Heart right ventricle (tissue), 16 donors: Measurements from ENCODE around the gene CD6. TPM values are rescaled to one million over a fixed set of nuclear protein-coding genes. Genes with fewer than 3 reads are reported as not detected.

Source experiments
- ATAC-seq, 8 donors: fragments of 200-7000 bp; cut with Tn5 transposase; one replicate each; pipeline ENCODE4 v1.9.1; 2020; ENCODE audit warnings: mild to moderate bottlenecking in 8 of 8, moderate library complexity in 8 of 8, moderate number of reproducible peaks in 1 of 8
- DNase-seq, 2 donors: peaks; one replicate each; pipeline ENCODE4 v3.0.0-alpha.2; 2020
- H3K27ac ChIP-seq, 10 donors: fragments of 200-600 bp; sonication (generic) in 2 of 10; one replicate each; pipeline versions ENCODE4 v1.5.0 to v1.8.0; 2020 to 2022; ENCODE audit warnings: mild to moderate bottlenecking in 3 of 10
- H3K27me3 ChIP-seq, 7 donors: fragments of 200-600 bp; one replicate each; pipeline ENCODE4 v1.8.0; 2021 to 2022; ENCODE audit warnings: mild to moderate bottlenecking in 2 of 7
- H3K36me3 ChIP-seq, 9 donors: fragments of 200-600 bp; sonication (generic) in 1 of 9; one replicate each; pipeline versions ENCODE4 v1.5.0 to v1.8.0; 2020 to 2022; ENCODE audit warnings: mild to moderate bottlenecking in 2 of 9
- H3K4me1 ChIP-seq, 9 donors: fragments of 200-600 bp; sonication (generic) in 1 of 9; one replicate each; pipeline versions ENCODE4 v1.5.0 to v1.8.0; 2020 to 2022; ENCODE audit warnings: mild to moderate bottlenecking in 4 of 9
- H3K4me3 ChIP-seq, 10 donors: fragments of 200-600 bp; sonication (generic) in 2 of 10; one replicate each; pipeline versions ENCODE4 v1.5.0 to v1.8.0; 2020 to 2022; ENCODE audit warnings: mild to moderate bottlenecking in 7 of 10, moderate library complexity in 2 of 10
- H3K9me3 ChIP-seq, 11 donors: fragments of 200-600 bp in 10 of 11; sonication (generic) in 2 of 11; one replicate each; pipeline versions ENCODE4 v1.5.0 to v1.8.0; 2013 to 2022; ENCODE audit warnings: mild to moderate bottlenecking in 2 of 11, control low read depth in 1 of 11, moderate library complexity in 1 of 11
- CTCF ChIP-seq, 9 donors: fragments of 200-600 bp; sonication (generic) in 2 of 9; IDR thresholded peaks; one replicate each; pipeline versions ENCODE4 v1.5.0 to v1.8.0; 2021 to 2022; ENCODE audit warnings: antibody characterized with exemption in 9 of 9, mild to moderate bottlenecking in 5 of 9, moderate library complexity in 1 of 9
- WGBS, 2 donors: extraction: QIAGEN DNeasy Blood & Tissue Kit; methylation state at CpG; one replicate each; pipeline ENCODE4 v1.1.7; 2013; ENCODE audit warnings: inconsistent platforms in 1 of 2; 5-methylcytosine and 5-hydroxymethylcytosine counted together
- intact Hi-C, 10 donors: fragments of 100-400 bp; cut with DNase I; formaldehyde crosslinking; loops; one replicate each; pipeline versions ENCODE4 v1.11.1 to v1.14.2; 2022
- polyA plus RNA-seq, 2 donors: library from polyadenylated mRNA; stranded (reverse); fragments of 200-250 nt; gene quantifications; one replicate each; pipeline ENCODE4 v1.2.3, GENCODE V29; 2013
- total RNA-seq, 10 donors: library from RNA; stranded (reverse); fragmentation: NEBNext Ultra II Directional in 3 of 10; extraction: Animal tissue kit (Norgen Biotek cat#: 25700) in 3 of 10; gene quantifications; one replicate each; pipeline versions ENCODE4 v1.2.1 to v1.2.4, GENCODE V29; 2021 to 2023
- donor health status: Arrhythmogenic right ventricular cardiomyopathy.
- donor health status: ischemic (EF 13 %, LVEDD 7.1; RV severe dilation, severe dysfunction).
- donor health status: healthy with polysubstance abuse.
- donor health status: DM: no; HTN: yes; CAD: no.
- donor health status: DM: no; HTN: no; CAD: no.
- donor health status: ischemic (EF 25% LVEDD 6.9; RV normal size, moderate dysfunction).
- donor health status: ischemic (EF 25% LVEDD 5.7; RV mildly dilated, moderate dysfunction).
- donor health status: healthy.
- donor health status: DM: yes; HTN: yes; CAD: no.
- donor health status: Ischemic cardiomyopathy.
- donor health status: ischemic (EF 35%, LVEDD 5.7; RV mildly dilated, moderate dysfunction).
- donor health status: nonischemic (EF 11% LVEDD 7.7; RV severe dilation, severe dysfunction).
- donor health status: DM: yes; HTN: yes; CAD: no.
- donor health status: PGD.
- donor health status: ischemic (EF 29% LVEDD 5.4; RV normal size, mild dysfunction).
- donor health status: nonischemic (EF 23%, LVEDD 6.1; RV moderate dilation, normal function).

CD6 gene
- total and polyA plus RNA-seq, 12 donors: 0.07 to 4.5 (median 0.34) TPM; not detected in 1

- 90 to 92% methylated on average over 8 of the region's 8 CpGs for WGBS, 2 donors
- TF ChIP-seq CTCF (IDR thresholded peaks at IDR 0.05): no peak
- DNase-seq (no peak), ATAC-seq (no peak)
- H3K27ac ChIP-seq: no peak overlapping the region
- peaks cover 0 to 17% (median 3%) of the 10 kb centered on the region in 9 donors for H3K4me1 ChIP-seq
- intact Hi-C loops: loop anchor here in 1 of 10 donors (10.0 kb wide), 1 partner anchor 48 kb away; no protein-coding TSS in a partner anchor
- H3K36me3 ChIP-seq: no peaks in the 10 kb centered on the region
- H3K4me3 ChIP-seq: no peak overlapping the region
- H3K27me3 ChIP-seq: no peaks in the 10 kb centered on the region
- no peaks in the 10 kb centered on the region for H3K9me3 ChIP-seq
Observed at GRCh38 chr11:61066645-61067044, 95.2 kb downstream of the CD6 start.

- no peak for TF ChIP-seq CTCF (IDR thresholded peaks at IDR 0.05)
- DNase-seq (no peak), ATAC-seq (no peak)
- Histone ChIP-seq H3K36me3 (no peaks in the 10 kb centered on the region), H3K27ac (no peak overlapping the region), H3K9me3 (no peaks in the 10 kb centered on the region), H3K4me1 (peaks cover 0 to 22% (median 13%) of the 10 kb centered on the region in 9 donors), H3K27me3 (no peaks in the 10 kb centered on the region), H3K4me3 (no peak overlapping the region)
- intact Hi-C loops: loop anchor here in 1 of 10 donors (10.0 kb wide), 1 partner anchor 47 kb away; no protein-coding TSS in a partner anchor
- 75 to 84% methylated on average over 14 of the region's 14 CpGs for WGBS, 2 donors
Observed at GRCh38 chr11:61067782-61068446, 96.4 kb downstream of the CD6 start.

- intact Hi-C loops: loop anchor here in 1 of 10 donors (10.0 kb wide), 1 partner anchor 46 kb away; no protein-coding TSS in a partner anchor
- no peak overlapping the region for H3K4me3 ChIP-seq
- H3K27ac ChIP-seq: no peak overlapping the region
- H3K27me3 ChIP-seq: no peaks in the 10 kb centered on the region
- WGBS, 2 donors: 81 to 82% methylated on average over 9 of the region's 9 CpGs
- H3K9me3 ChIP-seq: no peaks in the 10 kb centered on the region
- TF ChIP-seq CTCF (IDR thresholded peaks at IDR 0.05): no peak
- peaks cover 0 to 27% (median 16%) of the 10 kb centered on the region in 9 donors for H3K4me1 ChIP-seq
- H3K36me3 ChIP-seq: no peaks in the 10 kb centered on the region
- no peak for DNase-seq
- ATAC-seq: no peak
Observed at GRCh38 chr11:61068581-61068980, 97.1 kb downstream of the CD6 start.

GRCh38 chr11:61069427-61069826 is 97.9 kb downstream of the CD6 start:
- TF ChIP-seq CTCF (IDR thresholded peaks at IDR 0.05): no peak
- H3K4me1 ChIP-seq: peaks cover 0 to 27% (median 16%) of the 10 kb centered on the region in 9 donors
- WGBS, 2 donors: 84 to 94% methylated on average over 4 of the region's 4 CpGs
- no peak overlapping the region for H3K4me3 ChIP-seq
- no peak overlapping the region for H3K27ac ChIP-seq
- no peaks in the 10 kb centered on the region for H3K36me3 ChIP-seq
- DNase-seq (no peak), ATAC-seq (no peak)
- H3K27me3 ChIP-seq: no peaks in the 10 kb centered on the region
- no peaks in the 10 kb centered on the region for H3K9me3 ChIP-seq
- intact Hi-C loops: loop anchor here in 1 of 10 donors (10.0 kb wide), 1 partner anchor 45 kb away; no protein-coding TSS in a partner anchor

Other genes with a start within 250 kb of the CD6 start
- not detected for gene MS4A18, start 247.0 kb upstream of the CD6 start, total RNA-seq
- gene MS4A18, start 247.0 kb upstream of the CD6 start, polyA plus RNA-seq: not detected
- not detected for gene MS4A15, start 214.8 kb upstream of the CD6 start, total RNA-seq
- gene MS4A15, start 214.8 kb upstream of the CD6 start, polyA plus RNA-seq: not detected
- not detected for gene MS4A10, start 186.3 kb upstream of the CD6 start, total RNA-seq
- not detected for gene MS4A10, start 186.3 kb upstream of the CD6 start, polyA plus RNA-seq
- gene CCDC86, start 129.6 kb upstream of the CD6 start, total RNA-seq: 10 to 100 TPM in 4 of 10 donors, 1 to 10 TPM in 6; 6.6 to 20.1 (median 9.2) TPM
- gene CCDC86, start 129.6 kb upstream of the CD6 start, polyA plus RNA-seq: 10 to 100 TPM in 1 of 2 donors, 1 to 10 TPM in 1; 7.4 to 26.5 TPM
- gene PTGDR2, start 115.7 kb upstream of the CD6 start, total RNA-seq: 1 to 10 TPM in 9 of 10 donors, under 1 TPM in 1; 0.35 to 5.1 (median 1.2) TPM
- gene PTGDR2, start 115.7 kb upstream of the CD6 start, polyA plus RNA-seq: 1 to 10 TPM in 1 of 2 donors, under 1 TPM in 1; 0.57 to 5.7 TPM
- gene ZP1, start 104.1 kb upstream of the CD6 start, total RNA-seq: under 1 TPM in 3 of 10 donors, not detected in 7; 0.16 to 0.33 (median 0.25) TPM
- under 1 TPM; 0.37 to 0.51 TPM for gene ZP1, start 104.1 kb upstream of the CD6 start, polyA plus RNA-seq
- gene PRPF19, start 65.1 kb upstream of the CD6 start, total RNA-seq: 10 to 100 TPM; 32.0 to 49.7 (median 39.4) TPM
- 10 to 100 TPM; 50.3 to 53.0 TPM for gene PRPF19, start 65.1 kb upstream of the CD6 start, polyA plus RNA-seq
- gene TMEM109, start 57.5 kb upstream of the CD6 start, total RNA-seq: 100 to 1,000 TPM in 2 of 10 donors, 10 to 100 TPM in 8; 78.6 to 115 (median 92.7) TPM
- gene TMEM109, start 57.5 kb upstream of the CD6 start, polyA plus RNA-seq: 100 to 1,000 TPM in 1 of 2 donors, 10 to 100 TPM in 1; 53.3 to 121 TPM
- 10 to 100 TPM in 2 of 10 donors, 1 to 10 TPM in 8; 3.7 to 12.9 (median 6.5) TPM for gene TMEM132A, start 47.2 kb upstream of the CD6 start, total RNA-seq
- gene TMEM132A, start 47.2 kb upstream of the CD6 start, polyA plus RNA-seq: 10 to 100 TPM; 10.0 to 16.4 TPM
- 10 to 100 TPM in 9 of 10 donors, 1 to 10 TPM in 1; 9.5 to 52.4 (median 18.5) TPM for gene SLC15A3, start 19.5 kb upstream of the CD6 start, total RNA-seq
- 10 to 100 TPM; 21.3 to 36.9 TPM for gene SLC15A3, start 19.5 kb upstream of the CD6 start, polyA plus RNA-seq
- 1 to 10 TPM in 1 of 10 donors, under 1 TPM in 6, not detected in 3; 0.07 to 5.7 (median 0.38) TPM for gene CD5, start 130.8 kb downstream of the CD6 start, total RNA-seq
- gene CD5, start 130.8 kb downstream of the CD6 start, polyA plus RNA-seq: under 1 TPM in 1 of 2 donors, not detected in 1; 0.12 TPM
- 10 to 100 TPM; 10.6 to 21.8 (median 15.5) TPM for gene VPS37C, start 189.7 kb downstream of the CD6 start, total RNA-seq
- 10 to 100 TPM in 1 of 2 donors, 1 to 10 TPM in 1; 7.7 to 18.6 TPM for gene VPS37C, start 189.7 kb downstream of the CD6 start, polyA plus RNA-seq
- under 1 TPM in 4 of 10 donors, not detected in 6; 0.18 to 0.92 (median 0.45) TPM for gene PGA3, start 231.8 kb downstream of the CD6 start, total RNA-seq
- 1 to 10 TPM; 1.0 to 3.4 TPM for gene PGA3, start 231.8 kb downstream of the CD6 start, polyA plus RNA-seq